HCT116 (cell line): ENCODE measurements around the gene PCSK6. TPM values are rescaled to one million over a fixed set of nuclear protein-coding genes. Genes with fewer than 3 reads are reported as not detected.

Source experiments
- ATAC-seq: fragments of 200-7000 bp; cut with Tn5 transposase; 2 replicates; pipeline ENCODE4 v1.9.1; 2020; ENCODE audit warnings: mild to moderate bottlenecking, moderate library complexity
- BruUV-seq: library from RNA; stranded (reverse); fragments of 400-500 nt; replicated peaks from 2 replicates; lab custom pipeline; 2021; lab: Mats Ljungman, UMichigan
- CTCF ChIA-PET: fragments of 300-600 bp; sonication (Branson Sonifier 250); formaldehyde crosslinking; loops from one replicate; lab custom pipeline; 2021; ENCODE audit warnings: antibody characterized with exemption; lab: Charles Lee
- POLR2A ChIA-PET: fragments of 300-600, 350-600 bp; sonication (Branson Sonifier 250); formaldehyde crosslinking; loops from one replicate; lab custom pipeline; 2021; ENCODE audit warnings: antibody characterized with exemption; lab: Charles Lee
- RAD21 ChIA-PET, 2 experiments: fragments of 300-600 bp; sonication (Branson Sonifier 250); formaldehyde crosslinking; loops; one replicate each; lab custom pipeline; 2023; ENCODE audit warnings: low total read pairs in 2 of 2; ENCODE audit not compliant: uncharacterized antibody in 2 of 2, unreplicated experiment in 2 of 2, low non-redundant PET in 1 of 2; lab: Charles Lee
- DNase-seq: peaks from one replicate; pipeline ENCODE4 v3.0.0-alpha.2; 2010; ENCODE audit warnings: low read depth, low spot score
- H2AFZ ChIP-seq: fragments of 200-600 bp; shearing (Covaris generic), sonication (generic); 2 replicates; pipeline ENCODE4 v1.6.1; 2017; ENCODE audit warnings: low read depth, mixed run types, mixed read lengths, antibody characterized with exemption, low read length; ENCODE audit not compliant: poor library complexity, severe bottlenecking
- H3K27ac ChIP-seq: 2 replicates; pipeline ENCODE4 v1.5.1; 2012; ENCODE audit warnings: low read depth, low read length
- H3K27me3 ChIP-seq: fragments of 200-600 bp; sonication (generic); 2 replicates; pipeline ENCODE4 v1.6.1; 2016; ENCODE audit warnings: mixed run types, low read length, mixed read lengths; ENCODE audit not compliant: insufficient read depth
- H3K36me3 ChIP-seq, 2 experiments: fragments of 200-500 bp in 1 of 2; fragments of 200-600 bp in 1 of 2; sonication (Bioruptor generic) in 1 of 2; sonication (generic) in 1 of 2; 2 replicates each; pipeline versions ENCODE4 v1.5.1 to v1.6.1; 2014 to 2016; ENCODE audit warnings: low read length in 2 of 2, inconsistent platforms in 1 of 2, mixed read lengths in 1 of 2, mixed run types in 1 of 2; ENCODE audit not compliant: insufficient read depth in 2 of 2, control insufficient read depth in 1 of 2
- H3K4me1 ChIP-seq, 2 experiments: fragments of 200-600 bp in 1 of 2; sonication (generic) in 1 of 2; 2 replicates each; pipeline versions ENCODE4 v1.5.1 to v1.6.1; 2012 to 2017; ENCODE audit warnings: low read length in 2 of 2, inconsistent platforms in 1 of 2, mild to moderate bottlenecking in 1 of 2, mixed read lengths in 1 of 2, mixed run types in 1 of 2, moderate library complexity in 1 of 2; ENCODE audit not compliant: insufficient read depth in 2 of 2, control insufficient read depth in 1 of 2
- H3K4me2 ChIP-seq: fragments of 200-600 bp; sonication (generic); 2 replicates; pipeline ENCODE4 v1.6.1; 2017; ENCODE audit warnings: mixed run types, low read length, mixed read lengths
- H3K4me3 ChIP-seq, 2 experiments: fragments of 200-600 bp in 1 of 2; sonication (generic) in 1 of 2; replicated peaks in 1 of 2; 2 replicates each; pipeline ENCODE4 v1.5.1; 2011 to 2016; ENCODE audit warnings: low read length in 2 of 2, control low read depth in 1 of 2, low read depth in 1 of 2, mild to moderate bottlenecking in 1 of 2, mixed read lengths in 1 of 2, mixed run types in 1 of 2
- H3K79me2 ChIP-seq: fragments of 200-600 bp; sonication (generic); 2 replicates; pipeline ENCODE4 v1.6.1; 2017; ENCODE audit warnings: mild to moderate bottlenecking, mixed run types, low read length, moderate library complexity, mixed read lengths; ENCODE audit not compliant: insufficient read depth
- H3K9ac ChIP-seq: fragments of 200-600 bp; sonication (generic); 2 replicates; pipeline ENCODE4 v1.6.1; 2016; ENCODE audit warnings: low read length, mixed read lengths
- H3K9me2 ChIP-seq: fragments of 200-600 bp; sonication (generic), shearing (Covaris generic); 2 replicates; pipeline ENCODE4 v1.6.1; 2017; ENCODE audit warnings: mixed run types, mild to moderate bottlenecking, moderate library complexity; ENCODE audit not compliant: insufficient read depth
- H3K9me3 ChIP-seq, 2 experiments: fragments of 200-500 bp in 1 of 2; fragments of 200-600 bp in 1 of 2; sonication (Bioruptor generic) in 1 of 2; sonication (generic) in 1 of 2; 2 replicates each; pipeline ENCODE4 v1.6.1; 2014 to 2017; ENCODE audit warnings: low read length in 2 of 2, mixed read lengths in 2 of 2, inconsistent platforms in 1 of 2, low read depth in 1 of 2, mild to moderate bottlenecking in 1 of 2, mixed run types in 1 of 2, moderate library complexity in 1 of 2; ENCODE audit not compliant: control insufficient read depth in 1 of 2, insufficient read depth in 1 of 2
- H4K20me1 ChIP-seq: fragments of 200-600 bp; sonication (generic), shearing (Covaris generic); 2 replicates; pipeline ENCODE4 v1.6.1; 2017; ENCODE audit warnings: mixed run types, mild to moderate bottlenecking, moderate library complexity; ENCODE audit not compliant: insufficient read depth
- CBX3 ChIP-seq: IDR thresholded peaks from 2 replicates; pipeline ENCODE4 v1.6.1; 2012; ENCODE audit warnings: low read depth
- EGR1 ChIP-seq: IDR thresholded peaks from 2 replicates; pipeline ENCODE4 v1.6.1; 2012; ENCODE audit warnings: low read depth
- EZH2 ChIP-seq: fragments of 200-600 bp; sonication (generic); IDR thresholded peaks from 2 replicates; pipeline ENCODE4 v1.6.1; 2017; ENCODE audit warnings: antibody characterized with exemption, mixed run types
- EZH2phosphoT487 ChIP-seq: fragments of 200-600 bp; IDR thresholded peaks from 2 replicates; pipeline ENCODE4 v1.6.1; 2018; ENCODE audit warnings: antibody characterized with exemption, borderline replicate concordance
- JUND ChIP-seq: IDR thresholded peaks from 2 replicates; pipeline ENCODE4 v1.6.1; 2012
- SIN3A ChIP-seq: IDR thresholded peaks from 2 replicates; pipeline ENCODE4 v1.6.1; 2012; ENCODE audit warnings: low read depth
- SP1 ChIP-seq: IDR thresholded peaks from 2 replicates; pipeline ENCODE4 v1.6.1; 2012; ENCODE audit warnings: low read depth
- TCF7L2 ChIP-seq: IDR thresholded peaks from 2 replicates; pipeline ENCODE4 v1.7.0; 2011; ENCODE audit warnings: borderline replicate concordance, inconsistent platforms; ENCODE audit not compliant: insufficient read depth, insufficient read length; ENCODE audit errors: extremely low read depth
- ZFX ChIP-seq: fragments of 450-650 bp; IDR thresholded peaks from 2 replicates; pipeline ENCODE4 v1.6.1; 2017
- intact Hi-C: fragments of 100-400 bp; cut with micrococcal nuclease; formaldehyde crosslinking; loops from 2 replicates; pipeline ENCODE4 v1.10.0; 2022
- total RNA-seq: library from RNA; stranded (reverse); gene quantifications from one replicate; pipeline ENCODE4 v1.2.1, GENCODE V29; 2021; ENCODE audit not compliant: unreplicated experiment
- TF ChIP-seq, protein P1 (sequence below): IDR thresholded peaks from 2 replicates; pipeline ENCODE4 v1.6.1; 2012; ENCODE audit warnings: low read depth
- TF ChIP-seq, protein P2 (sequence below): IDR thresholded peaks from 2 replicates; pipeline ENCODE4 v1.6.1; 2012
- TF ChIP-seq, protein P3 (sequence below): IDR thresholded peaks from 2 replicates; pipeline ENCODE4 v1.6.1; 2011; ENCODE audit warnings: mild to moderate bottlenecking, low read length, moderate library complexity; ENCODE audit not compliant: insufficient replicate concordance; ENCODE audit errors: extremely low read depth

Gene PCSK6
- total RNA-seq, 1 experiment from 2014 or later: 13.5 TPM

DNA sequence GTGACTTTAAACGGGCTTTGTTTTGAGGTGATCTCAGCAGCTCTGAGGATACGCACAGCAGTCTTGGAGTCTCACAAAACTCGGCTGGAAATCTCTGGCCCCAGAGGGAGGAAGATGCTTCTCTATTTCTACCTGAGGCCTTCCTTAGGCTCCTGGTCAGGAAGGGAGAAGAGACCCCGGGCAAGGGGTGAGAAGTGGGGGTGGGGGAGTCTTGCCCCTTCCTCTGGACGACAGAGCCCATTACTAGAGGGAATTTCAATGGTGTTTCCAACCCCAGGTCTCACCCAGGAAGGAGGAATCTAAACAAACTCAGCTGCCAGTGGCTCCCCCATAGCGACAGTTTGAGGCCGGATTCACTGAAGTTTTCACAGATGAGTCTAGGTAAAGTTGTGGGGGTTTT, 37.4 kb upstream of the PCSK6 start:
- H3K36me3 ChIP-seq: no peaks in the 10 kb centered on the region
- no peak overlapping the region for H3K27ac ChIP-seq
- no TSS peak for BruUV-seq
- POLR2A ChIA-PET: no interaction called here
- H3K9ac ChIP-seq: no peak overlapping the region
- intact Hi-C loops: no loop called here
- no peaks in the 10 kb centered on the region for H4K20me1 ChIP-seq
- H3K27me3 ChIP-seq: no peaks in the 10 kb centered on the region
- CTCF ChIA-PET: no interaction called here
- H3K4me1 ChIP-seq: peaks cover 2 to 13% of the 10 kb centered on the region in 2 experiments; a peak in 1 of 4 replicates
- H2AFZ ChIP-seq: no peak overlapping the region
- H3K9me3 ChIP-seq: no peaks in the 10 kb centered on the region
- H3K79me2 ChIP-seq: no peaks in the 10 kb centered on the region
- ATAC-seq (no peak), DNase-seq (no peak)
- H3K4me3 ChIP-seq: no peak overlapping the region
- no peak for TF ChIP-seq ZFX
- no peak for TF ChIP-seq SIN3A
- no peak for TF ChIP-seq JUND
- no peak for TF ChIP-seq EZH2phosphoT487
- TF ChIP-seq TCF7L2: no peak
- TF ChIP-seq EZH2: no peak
- TF ChIP-seq, protein P1, sequence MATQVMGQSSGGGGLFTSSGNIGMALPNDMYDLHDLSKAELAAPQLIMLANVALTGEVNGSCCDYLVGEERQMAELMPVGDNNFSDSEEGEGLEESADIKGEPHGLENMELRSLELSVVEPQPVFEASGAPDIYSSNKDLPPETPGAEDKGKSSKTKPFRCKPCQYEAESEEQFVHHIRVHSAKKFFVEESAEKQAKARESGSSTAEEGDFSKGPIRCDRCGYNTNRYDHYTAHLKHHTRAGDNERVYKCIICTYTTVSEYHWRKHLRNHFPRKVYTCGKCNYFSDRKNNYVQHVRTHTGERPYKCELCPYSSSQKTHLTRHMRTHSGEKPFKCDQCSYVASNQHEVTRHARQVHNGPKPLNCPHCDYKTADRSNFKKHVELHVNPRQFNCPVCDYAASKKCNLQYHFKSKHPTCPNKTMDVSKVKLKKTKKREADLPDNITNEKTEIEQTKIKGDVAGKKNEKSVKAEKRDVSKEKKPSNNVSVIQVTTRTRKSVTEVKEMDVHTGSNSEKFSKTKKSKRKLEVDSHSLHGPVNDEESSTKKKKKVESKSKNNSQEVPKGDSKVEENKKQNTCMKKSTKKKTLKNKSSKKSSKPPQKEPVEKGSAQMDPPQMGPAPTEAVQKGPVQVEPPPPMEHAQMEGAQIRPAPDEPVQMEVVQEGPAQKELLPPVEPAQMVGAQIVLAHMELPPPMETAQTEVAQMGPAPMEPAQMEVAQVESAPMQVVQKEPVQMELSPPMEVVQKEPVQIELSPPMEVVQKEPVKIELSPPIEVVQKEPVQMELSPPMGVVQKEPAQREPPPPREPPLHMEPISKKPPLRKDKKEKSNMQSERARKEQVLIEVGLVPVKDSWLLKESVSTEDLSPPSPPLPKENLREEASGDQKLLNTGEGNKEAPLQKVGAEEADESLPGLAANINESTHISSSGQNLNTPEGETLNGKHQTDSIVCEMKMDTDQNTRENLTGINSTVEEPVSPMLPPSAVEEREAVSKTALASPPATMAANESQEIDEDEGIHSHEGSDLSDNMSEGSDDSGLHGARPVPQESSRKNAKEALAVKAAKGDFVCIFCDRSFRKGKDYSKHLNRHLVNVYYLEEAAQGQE: no peak
- TF ChIP-seq CBX3: no peak
- TF ChIP-seq, protein P2, sequence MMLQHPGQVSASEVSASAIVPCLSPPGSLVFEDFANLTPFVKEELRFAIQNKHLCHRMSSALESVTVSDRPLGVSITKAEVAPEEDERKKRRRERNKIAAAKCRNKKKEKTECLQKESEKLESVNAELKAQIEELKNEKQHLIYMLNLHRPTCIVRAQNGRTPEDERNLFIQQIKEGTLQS: no peak
- TF ChIP-seq EGR1: no peak
- no peak for TF ChIP-seq SP1
- TF ChIP-seq, protein P3, sequence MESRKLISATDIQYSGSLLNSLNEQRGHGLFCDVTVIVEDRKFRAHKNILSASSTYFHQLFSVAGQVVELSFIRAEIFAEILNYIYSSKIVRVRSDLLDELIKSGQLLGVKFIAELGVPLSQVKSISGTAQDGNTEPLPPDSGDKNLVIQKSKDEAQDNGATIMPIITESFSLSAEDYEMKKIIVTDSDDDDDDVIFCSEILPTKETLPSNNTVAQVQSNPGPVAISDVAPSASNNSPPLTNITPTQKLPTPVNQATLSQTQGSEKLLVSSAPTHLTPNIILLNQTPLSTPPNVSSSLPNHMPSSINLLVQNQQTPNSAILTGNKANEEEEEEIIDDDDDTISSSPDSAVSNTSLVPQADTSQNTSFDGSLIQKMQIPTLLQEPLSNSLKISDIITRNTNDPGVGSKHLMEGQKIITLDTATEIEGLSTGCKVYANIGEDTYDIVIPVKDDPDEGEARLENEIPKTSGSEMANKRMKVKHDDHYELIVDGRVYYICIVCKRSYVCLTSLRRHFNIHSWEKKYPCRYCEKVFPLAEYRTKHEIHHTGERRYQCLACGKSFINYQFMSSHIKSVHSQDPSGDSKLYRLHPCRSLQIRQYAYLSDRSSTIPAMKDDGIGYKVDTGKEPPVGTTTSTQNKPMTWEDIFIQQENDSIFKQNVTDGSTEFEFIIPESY: no peak
- no peak overlapping the region for H3K4me2 ChIP-seq
- RAD21 ChIA-PET: no interaction called here
- no peaks in the 10 kb centered on the region for H3K9me2 ChIP-seq
